Colon (tissue), 2 donors: ENCODE measurements around the gene SPSB1.

Source experiments
- FAIRE-seq: peaks from 2 replicates; lab custom pipeline; 2012; peaks lifted over from hg19 to GRCh38; lab: Jason Lieb, UNC
- donor health status: control.
- donor health status: control.

Gene SPSB1

GRCh38 chr1:9391620-9392019, 98.9 kb downstream of the SPSB1 start:
- FAIRE-seq = no peak

DNA sequence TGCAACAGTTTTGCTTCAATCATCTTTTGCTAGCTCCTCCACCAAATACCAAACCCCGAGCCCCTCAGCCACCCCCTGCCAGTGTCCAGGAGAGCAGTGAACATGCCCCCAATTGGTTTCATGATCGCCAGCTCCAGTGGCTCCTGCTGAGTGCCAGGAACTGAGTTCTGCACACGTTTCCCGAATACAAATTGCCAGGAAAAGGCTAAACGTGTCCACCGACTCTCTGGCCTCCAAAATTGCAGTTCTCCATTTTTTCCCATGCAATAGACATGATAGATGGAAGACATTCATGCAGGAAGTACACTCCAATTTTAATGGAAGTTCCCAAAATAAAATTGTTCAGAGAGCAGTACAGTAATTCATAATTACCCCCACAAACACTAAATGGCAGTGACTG, 101.3 kb downstream of the SPSB1 start:
- FAIRE-seq = no peak

DNA sequence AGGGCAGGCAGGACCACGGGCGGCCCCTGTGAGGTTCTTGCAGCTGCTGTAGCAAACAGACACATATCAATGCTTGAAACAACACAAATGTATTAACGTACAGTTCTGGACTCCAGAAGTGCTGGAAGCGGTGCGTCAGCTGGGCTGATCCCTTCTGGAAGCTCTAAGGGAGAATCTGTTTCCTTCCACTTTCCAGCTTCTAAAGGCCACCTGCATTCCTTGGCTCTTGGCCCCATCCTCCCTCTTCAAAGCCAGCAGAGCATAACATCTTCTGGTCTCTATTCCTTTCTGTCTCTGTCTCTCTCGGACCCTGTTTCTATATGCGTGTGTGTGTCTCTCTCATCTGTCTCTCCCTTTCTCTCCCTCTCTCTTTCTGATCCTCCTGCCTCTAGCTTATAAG, 102.3 kb downstream of the SPSB1 start:
- no peak for FAIRE-seq

DNA sequence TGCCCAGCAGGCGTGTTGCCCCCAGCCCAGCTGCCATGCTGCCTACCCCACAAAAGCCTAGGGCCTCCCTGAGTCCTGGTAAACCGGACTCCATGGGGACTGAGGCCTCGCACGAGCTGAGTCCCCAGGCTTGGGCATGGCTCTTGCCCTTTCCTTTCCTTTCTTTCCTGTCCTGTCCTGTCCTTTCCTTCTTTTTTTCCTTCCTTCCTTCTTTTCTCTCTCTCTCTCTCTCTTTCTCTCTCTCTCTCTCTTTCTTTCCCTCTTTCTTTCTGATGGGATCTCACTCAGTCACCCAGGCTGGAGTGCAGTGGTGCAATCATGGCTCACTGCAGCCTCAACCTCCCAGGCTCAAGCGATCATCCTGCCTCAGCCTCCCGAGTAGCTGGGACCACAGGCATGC, 104.4 kb downstream of the SPSB1 start:
- FAIRE-seq = no peak

- FAIRE-seq = no peak
Measured at GRCh38 chr1:9397997-9398526, 105.4 kb downstream of the SPSB1 start.

GRCh38 chr1:9399510-9400424, 107.1 kb downstream of the SPSB1 start:
- FAIRE-seq = no peak

DNA sequence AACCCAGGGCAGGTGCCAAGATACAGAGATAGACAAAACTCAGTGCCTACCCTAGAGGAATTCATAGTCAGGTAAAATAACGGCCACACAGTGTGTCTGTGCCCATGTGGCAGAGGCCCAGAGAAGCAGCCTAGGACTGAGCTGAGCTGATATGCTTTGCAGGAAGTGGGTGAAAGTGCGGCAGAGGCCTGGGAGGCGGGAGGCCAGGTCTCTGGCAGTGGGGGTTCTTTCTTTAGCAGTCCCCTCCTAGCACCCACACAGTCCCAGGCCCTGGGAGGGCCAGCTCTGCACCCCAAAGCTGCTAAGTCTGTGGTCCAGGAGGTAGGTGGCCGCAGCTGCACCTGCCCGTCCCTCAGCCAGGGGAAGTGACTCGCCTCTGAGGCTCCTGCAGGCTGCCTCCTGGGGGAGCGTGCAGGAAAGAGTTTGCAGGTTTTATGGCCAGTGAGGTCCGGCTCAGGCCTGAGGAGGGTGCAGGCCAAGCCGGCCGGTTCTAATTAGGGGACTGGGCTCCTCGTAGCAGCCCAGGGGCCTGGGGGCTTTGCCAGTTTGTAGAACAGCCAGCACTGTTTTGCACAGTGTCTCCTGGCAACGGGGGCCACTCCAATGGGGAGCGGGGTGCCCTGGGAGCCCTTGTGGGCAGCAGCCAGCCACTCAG, 107.9 kb downstream of the SPSB1 start:
- no peak for FAIRE-seq

DNA sequence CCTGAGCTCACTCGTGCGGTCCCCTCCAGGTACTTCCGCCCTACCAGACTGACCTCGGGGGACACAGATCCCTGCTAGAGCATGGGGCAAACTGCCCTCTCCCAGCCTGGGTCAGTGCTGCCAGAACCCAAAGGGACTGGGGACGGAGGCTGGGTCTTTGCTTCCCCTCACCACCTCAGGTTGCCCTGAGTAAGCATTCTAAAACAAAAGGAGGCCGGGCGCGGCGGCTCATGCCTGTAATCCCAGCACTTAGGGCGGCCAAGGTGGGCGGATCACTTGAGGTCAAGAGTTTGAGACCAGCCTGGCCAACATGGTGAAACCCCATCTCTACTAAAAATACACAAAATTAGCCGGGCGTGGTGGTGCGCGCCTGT, 108.4 kb downstream of the SPSB1 start:
- no peak for FAIRE-seq

DNA sequence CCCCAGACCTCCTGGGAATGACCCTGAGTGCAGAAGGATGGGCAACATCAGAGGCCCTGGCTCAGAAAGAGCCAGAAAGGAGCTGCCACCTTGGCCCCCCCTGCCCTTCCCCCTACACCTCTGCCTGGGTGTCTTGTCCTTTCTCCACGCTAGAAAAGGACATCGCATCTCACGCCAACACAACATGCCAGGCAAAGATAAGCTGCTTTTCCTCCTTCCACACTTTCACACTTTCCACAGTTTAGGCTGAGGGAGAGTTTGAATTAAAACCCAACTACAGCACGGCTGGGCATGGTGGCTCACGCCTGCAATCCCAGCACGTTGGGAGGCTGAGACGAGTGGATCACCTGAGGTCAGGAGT, 109.5 kb downstream of the SPSB1 start:
- no peak for FAIRE-seq

GRCh38 chr1:9402717-9403225, 110.1 kb downstream of the SPSB1 start:
- FAIRE-seq = no peak

GRCh38 chr1:9404117-9404914, 111.6 kb downstream of the SPSB1 start:
- no peak for FAIRE-seq

- FAIRE-seq = no peak
Measured at GRCh38 chr1:9406111-9406510, 113.4 kb downstream of the SPSB1 start.

GRCh38 chr1:9410737-9411297, 118.1 kb downstream of the SPSB1 start:
- FAIRE-seq = no peak

GRCh38 chr1:9413071-9413876, 120.6 kb downstream of the SPSB1 start:
- FAIRE-seq = no peak

DNA sequence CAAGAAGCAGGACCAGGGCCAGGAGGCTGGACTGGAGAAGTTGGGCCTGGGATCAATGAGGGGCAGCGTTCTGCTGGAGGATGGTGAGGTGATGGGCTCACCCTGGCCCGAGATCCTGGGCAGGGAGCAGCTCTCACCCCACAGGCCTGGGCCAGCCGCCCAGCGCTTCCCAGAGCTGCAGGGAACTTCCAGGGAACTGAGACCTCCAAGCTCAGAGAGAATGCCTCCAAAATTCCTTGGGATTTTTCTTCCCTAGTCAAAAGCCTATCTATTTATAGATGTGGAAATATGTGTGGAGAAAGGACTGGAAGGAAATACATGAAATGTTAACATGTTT, 121.2 kb downstream of the SPSB1 start:
- FAIRE-seq = no peak

- no peak for FAIRE-seq
Measured at GRCh38 chr1:9416506-9416905, 123.8 kb downstream of the SPSB1 start.

DNA sequence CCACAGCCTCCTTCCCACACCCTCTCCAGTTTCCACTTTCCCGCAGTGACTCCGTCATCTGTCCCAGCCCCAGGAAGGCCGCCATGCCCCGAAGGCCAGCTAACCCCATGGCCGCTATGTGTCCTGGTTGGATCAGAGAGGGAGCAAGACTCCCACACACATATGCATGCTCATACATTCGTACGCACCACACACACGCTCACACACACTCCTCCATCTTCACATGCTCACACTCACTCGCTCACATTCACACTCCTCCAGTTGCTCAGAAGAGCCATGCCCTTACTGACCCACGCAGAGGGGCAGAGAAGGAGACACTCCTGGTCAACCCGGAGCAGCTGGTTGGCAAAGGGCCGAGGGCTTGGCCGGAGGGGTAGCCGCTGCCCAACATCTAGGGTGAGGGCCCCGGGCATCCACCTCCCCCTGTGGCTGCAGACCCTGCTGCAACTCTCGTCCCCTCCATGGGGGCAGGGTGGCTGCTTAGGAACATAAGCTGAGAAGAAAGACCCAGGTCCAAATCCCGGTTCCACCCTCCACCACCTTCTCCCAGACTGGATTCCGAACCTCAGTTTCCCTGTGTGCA, 124.3 kb downstream of the SPSB1 start:
- no peak for FAIRE-seq

DNA sequence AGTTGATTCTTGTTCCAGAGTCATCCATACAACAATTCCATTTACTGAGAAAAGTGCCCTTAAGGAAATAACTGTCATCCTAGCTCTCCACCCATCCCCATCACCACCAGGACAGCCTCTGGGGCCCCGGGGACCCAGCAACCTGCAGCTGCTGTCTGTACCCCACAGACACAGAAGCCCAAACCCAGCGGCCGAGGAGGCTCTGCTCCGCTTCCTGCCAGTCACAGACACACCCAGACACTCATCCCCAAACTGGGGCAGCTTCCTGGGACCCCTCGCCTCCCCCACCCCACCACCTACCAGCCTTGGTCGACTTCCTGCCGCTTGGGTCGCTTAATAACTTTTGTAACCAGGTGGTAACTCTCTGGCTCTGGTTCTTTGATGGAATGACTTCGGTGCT, 125.0 kb downstream of the SPSB1 start:
- FAIRE-seq = no peak

GRCh38 chr1:9418851-9419250, 126.2 kb downstream of the SPSB1 start:
- FAIRE-seq = no peak
